Activated effector memory CD4-positive, alpha-beta T cell treated with anti-CD3 and anti-CD28 coated beads, Interleukin-2, amount 50 U/mL, for 16 hours (primary cell): ENCODE results near the gene YIPF5.

Source experiments
- DNase-seq: peaks from one replicate; pipeline ENCODE4 v3.0.0-alpha.2; 2020

YIPF5 gene

GRCh38 chr5:144121577-144121976 is 48.9 kb downstream of the YIPF5 start:
- DNase-seq: no peak

- DNase-seq: no peak
These were observed 49.7 kb downstream of the YIPF5 start for GRCh38 chr5:144120661-144121180.

GRCh38 chr5:144117412-144117811 is 53.0 kb downstream of the YIPF5 start:
- DNase-seq: no peak

GRCh38 chr5:144114571-144114970 is 55.9 kb downstream of the YIPF5 start:
- DNase-seq: no peak
